ENCODE results near the gene SLC29A4. TPM values are rescaled to one million over a fixed set of nuclear protein-coding genes. Genes with fewer than 3 reads are reported as not detected.
A peak's percentile ranks its signal among the peaks of the same experiment; 100 is the strongest.
"Not testable (repeated sequence)": the region's sequence is repeated elsewhere in the genome, so short reads cannot be mapped to it uniquely, and the experiment has no call there.

The SLC29A4 gene
- total RNA-seq, 1 donor, result 2.2 TPM

DNA sequence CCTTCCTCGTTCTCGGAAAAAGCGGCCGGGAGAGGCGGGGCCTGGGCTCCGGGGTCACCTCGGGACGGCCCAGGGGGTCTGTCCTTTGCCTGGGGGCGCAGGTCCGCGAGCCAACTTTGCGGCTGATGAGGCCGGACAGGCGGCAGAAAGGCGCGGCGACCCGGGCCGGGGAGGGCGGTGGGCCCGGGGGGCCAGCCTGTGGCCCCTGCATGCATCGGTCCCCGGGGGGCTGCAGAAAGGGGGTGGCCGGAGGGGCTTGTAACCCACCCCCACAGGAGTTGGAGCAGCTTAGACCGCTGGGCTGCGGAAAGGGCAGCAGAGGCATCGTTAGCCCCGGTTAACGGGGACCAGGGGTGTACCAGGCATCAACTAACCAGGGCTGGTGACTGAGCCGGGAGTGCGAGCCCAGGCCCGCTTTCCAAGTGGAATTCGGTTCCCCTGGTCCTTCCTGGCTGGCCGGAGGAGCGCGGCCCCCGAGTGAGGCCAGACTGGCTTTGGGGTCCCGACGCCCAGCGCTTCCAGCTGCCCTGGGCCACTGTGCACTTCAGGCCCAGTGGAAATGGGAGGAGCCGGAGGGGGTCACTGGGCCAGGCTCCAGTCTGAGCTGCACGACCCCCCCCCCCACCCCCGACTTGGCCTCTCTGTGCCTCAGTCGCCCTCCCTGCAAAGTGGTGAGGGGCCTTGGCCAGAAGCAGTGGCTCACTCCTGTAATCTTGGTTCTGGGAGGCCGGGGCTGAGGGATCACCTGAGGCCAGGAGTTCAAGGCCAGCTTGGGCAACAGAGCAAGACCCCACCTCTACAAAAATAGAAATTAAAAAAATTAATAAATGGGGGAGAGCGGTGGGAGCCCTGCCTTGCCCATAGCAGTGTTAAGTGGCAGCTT lies 919 bp downstream of the SLC29A4 start:
- no peak for DNase-seq (ENCODE audit: low read depth)
- no peak for TF ChIP-seq CTCF (IDR thresholded peaks at IDR 0.05; ENCODE audit: insufficient read depth, low read depth, low read length)
- H3K4me3 ChIP-seq (ENCODE audit: low read depth, low read length), result peak overlapping the region; percentile 49

DNA sequence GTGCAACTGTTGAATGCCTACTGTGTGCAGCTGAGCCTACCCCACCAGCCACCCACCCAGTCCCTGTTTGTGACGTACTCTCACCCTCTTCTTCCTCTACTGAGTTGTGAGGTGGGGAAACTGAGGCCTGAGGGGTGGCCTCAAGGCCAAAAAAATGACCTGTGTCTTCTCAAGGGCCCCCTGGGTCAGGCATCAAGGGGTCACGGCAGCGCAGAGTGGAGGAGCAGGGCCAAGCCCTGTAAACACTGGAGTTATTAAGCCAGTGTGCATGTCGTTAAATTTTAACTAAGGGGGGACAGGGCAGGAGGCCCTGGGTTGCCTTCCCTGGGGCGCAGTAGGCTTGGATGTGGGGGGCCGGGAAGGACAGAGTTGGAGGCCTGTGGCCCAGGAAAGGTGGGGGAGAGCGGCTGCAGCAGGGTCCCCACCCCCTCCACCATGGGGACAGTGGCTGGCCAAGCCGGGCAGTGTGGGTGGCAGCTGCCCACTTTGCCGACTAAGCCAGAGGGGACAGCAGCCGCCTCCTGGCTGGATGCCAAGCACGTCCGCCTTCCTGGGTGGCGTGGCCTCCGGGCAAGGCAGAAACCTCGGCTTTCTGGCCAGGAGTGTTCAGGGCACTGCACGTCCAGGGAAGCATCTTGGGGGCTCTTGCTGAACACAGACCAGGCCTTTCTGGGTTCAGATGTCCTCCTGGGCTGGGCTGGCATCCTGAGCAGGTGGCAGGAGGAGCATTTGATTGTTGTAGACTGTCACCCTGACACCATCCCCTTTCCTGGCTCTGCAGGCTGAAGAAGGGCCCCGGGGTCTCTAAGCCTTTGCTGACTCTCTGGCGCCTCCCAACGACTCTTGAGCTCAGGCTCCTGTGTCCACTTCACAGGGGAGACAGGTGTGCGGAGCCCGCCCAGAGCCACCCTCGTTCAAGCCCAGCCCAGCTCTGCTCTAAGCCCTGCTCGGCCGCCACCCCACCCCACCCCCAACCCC lies 1.9 kb downstream of the SLC29A4 start:
- H3K4me3 ChIP-seq (ENCODE audit: low read depth, low read length), result no peak overlapping the region
- peak; percentile 44 for TF ChIP-seq CTCF (IDR thresholded peaks at IDR 0.05; ENCODE audit: insufficient read depth, low read depth, low read length)
- DNase-seq (ENCODE audit: low read depth), result peak; percentile 26

DNA sequence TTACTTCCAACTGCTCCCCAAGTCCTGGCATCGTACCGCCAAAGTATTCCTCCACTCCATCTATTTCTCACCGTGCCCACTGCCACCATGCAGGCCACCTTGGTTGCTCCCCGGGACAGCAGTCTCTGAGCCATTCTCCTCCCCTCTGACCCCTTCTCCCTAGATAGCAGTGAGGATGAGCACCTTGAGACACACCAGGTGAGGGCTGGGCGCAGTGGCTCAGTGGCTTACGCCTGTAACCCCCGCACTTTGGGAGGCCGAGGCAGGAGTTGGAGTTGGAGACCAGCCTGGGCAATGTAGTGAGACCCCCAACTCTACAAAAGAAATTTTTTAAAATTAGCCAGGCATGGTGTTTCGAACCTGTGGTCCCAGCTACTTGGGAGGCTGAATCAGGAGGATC lies 4.2 kb downstream of the SLC29A4 start:
- TF ChIP-seq CTCF (IDR thresholded peaks at IDR 0.05; ENCODE audit: insufficient read depth, low read depth, low read length), result no peak
- H3K4me3 ChIP-seq (ENCODE audit: low read depth, low read length), result no peak overlapping the region
- DNase-seq (ENCODE audit: low read depth), result no peak

DNA sequence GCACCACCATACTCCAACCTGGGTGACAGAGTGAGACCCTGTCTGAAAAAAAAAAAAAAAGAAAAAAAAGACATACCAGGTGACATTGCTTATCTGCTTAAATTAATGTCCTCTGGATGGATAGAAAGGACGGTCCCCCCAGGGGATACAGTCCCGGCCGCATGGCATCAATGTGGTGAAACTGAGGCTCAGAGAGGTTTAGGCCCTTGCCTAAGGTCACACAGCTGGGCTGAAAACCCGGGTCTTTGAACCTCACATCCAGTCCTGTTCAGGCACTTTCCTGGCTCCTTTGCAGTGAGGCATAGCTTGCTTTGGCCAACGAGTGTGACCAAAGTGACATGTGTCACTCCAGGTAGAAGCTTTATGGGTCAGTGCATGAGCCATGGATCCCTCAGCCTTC lies 4.6 kb downstream of the SLC29A4 start:
- DNase-seq (ENCODE audit: low read depth); H3K4me3 ChIP-seq (ENCODE audit: low read depth, low read length): not testable (repeated sequence)

- DNase-seq (ENCODE audit: low read depth), result no peak
- TF ChIP-seq CTCF (IDR thresholded peaks at IDR 0.05; ENCODE audit: insufficient read depth, low read depth, low read length), result no peak
These were observed 5.1 kb downstream of the SLC29A4 start for GRCh38 chr7:5287802-5288201.

DNA sequence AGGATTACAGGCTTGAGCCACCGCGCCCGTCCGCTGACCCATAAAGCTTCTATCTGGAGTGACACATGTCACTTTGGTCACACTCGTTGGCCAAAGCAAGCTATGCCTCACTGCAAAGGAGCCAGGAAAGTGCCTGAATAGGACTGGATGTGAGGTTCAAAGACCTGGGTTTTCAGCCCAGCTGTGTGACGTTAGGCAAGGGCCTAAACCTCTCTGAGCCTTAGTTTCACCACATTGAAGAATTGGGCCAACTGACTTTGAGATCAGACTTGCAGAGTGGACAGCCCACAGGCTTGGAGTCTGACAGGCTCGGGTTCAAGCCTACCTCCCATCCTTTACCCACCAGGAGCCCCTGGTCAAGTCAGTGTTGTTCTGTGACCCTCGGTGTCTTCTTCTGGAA lies 5.8 kb downstream of the SLC29A4 start:
- DNase-seq (ENCODE audit: low read depth); H3K4me3 ChIP-seq (ENCODE audit: low read depth, low read length): not testable (repeated sequence)

More at GRCh38 chr7:5287802-5288201, 5.1 kb downstream of the SLC29A4 start:
- H3K4me3 ChIP-seq (ENCODE audit: low read depth, low read length), result no peak overlapping the region

DNA sequence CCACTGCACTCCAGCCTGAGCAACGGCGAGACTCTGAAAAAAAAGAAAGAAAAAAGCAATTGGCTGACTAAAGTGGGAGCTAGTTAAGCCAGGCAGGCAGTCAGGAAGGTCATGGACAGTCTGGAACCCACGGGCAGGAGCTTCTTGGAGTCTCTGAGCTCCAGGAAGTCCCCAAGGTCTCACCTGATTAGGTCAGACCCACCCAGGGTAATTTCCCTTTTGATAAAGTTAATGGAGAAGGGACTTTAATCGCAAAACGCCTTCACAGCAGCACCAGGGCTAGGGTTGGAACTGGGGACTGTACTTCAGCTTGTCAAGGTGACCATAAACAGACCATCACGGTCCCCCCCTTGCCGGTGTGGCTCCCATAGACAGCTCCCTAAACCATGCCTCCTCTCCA lies 6.6 kb downstream of the SLC29A4 start:
- H3K4me3 ChIP-seq (ENCODE audit: low read depth, low read length), result no peak overlapping the region
- no peak for DNase-seq (ENCODE audit: low read depth)
- TF ChIP-seq CTCF (IDR thresholded peaks at IDR 0.05; ENCODE audit: insufficient read depth, low read depth, low read length), result no peak

All from fibroblast of villous mesenchyme (primary cell).